Mucosa of gallbladder (tissue), 1 donor: ENCODE results near the gene COG5. TPM values are rescaled to one million over a fixed set of nuclear protein-coding genes. Genes with fewer than 3 reads are reported as not detected.

Experiments used
- DNase-seq: peaks from one replicate; pipeline ENCODE4 v3.0.0-alpha.2; 2020; ENCODE audit warnings: low spot score
- total RNA-seq: library from RNA; stranded (reverse); gene quantifications from one replicate; pipeline ENCODE4 v1.2.1, GENCODE V29; 2021
- donor health status: DM: no; HTN: no; CAD: no.

COG5 gene
- total RNA-seq, 1 donor from 2014 or later = 34.6 TPM

GRCh38 chr7:107185716-107186115 is 378.0 kb downstream of the COG5 start:
- no peak for DNase-seq

DNA sequence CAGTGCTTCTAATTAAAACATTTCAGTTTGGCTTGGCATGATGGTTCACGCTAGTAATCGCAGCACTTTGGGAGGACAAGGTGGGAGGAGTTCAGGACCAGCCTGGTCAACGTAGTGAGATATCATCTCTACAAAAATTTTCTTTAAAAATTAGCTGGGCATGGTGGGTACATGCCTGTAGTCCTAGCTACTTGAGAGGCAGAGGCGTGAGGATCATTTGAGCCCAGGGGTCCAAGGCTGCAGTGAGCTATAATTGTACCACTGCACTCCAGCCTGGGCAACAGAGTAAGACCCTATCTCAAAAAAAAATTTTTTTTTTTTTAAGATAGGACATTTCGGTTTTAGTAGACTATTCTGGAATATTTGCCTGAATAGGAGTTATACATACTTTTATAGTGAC is 382.5 kb downstream of the COG5 start:
- no peak for DNase-seq

DNA sequence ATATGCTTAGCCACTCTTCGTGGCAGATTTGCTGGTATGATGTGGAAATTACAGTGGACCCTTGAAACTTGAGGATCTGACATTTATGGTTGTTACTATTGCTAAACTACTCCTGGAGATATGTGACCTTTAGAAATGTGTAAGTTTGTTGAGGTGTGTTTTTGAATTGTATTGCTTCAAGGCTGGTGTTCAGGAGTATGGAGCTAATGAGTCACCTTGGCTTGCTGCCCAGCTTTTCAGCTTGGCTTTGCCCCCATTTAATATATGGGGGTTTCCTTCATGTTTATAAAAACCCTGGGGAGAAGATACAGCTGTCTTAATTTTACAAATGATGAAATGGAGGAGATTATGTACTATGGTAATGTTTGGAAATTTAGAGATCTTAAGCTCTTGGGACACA is 383.3 kb downstream of the COG5 start:
- no peak for DNase-seq

- no peak for DNase-seq
Observed at GRCh38 chr7:107179326-107180164, 384.2 kb downstream of the COG5 start.

DNA sequence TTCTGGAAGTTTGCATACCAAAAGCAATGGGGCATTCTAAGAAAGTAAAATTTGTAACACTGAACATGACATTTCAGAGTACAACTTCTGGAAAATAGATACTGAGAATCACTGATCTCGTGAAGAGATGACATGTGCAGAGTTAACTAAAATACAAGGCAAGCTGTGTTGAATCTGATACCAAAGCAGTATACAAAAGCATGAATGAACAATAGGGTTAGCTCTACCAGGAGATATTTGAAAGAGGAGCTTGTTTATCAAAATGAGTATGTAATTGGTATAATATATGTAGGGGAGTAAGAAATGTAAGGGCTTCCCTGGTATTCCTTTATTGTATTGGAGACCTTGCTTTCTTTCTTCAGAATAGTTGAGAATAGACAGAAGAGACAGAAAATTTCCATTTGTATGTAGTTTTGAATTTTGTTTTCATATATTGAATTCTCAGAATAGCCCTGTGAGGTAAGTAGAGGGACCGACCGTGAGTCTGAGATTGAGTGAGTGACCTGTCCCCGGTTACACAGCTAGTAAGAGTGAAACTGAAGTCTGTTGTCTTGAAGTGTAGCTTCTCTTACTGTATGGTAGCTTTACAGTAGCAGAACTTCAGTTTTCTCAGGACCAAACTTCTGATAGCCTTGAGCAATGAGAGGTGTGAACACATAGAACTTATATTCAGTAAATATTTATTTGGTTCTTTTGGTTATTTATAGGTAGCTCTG is 389.9 kb downstream of the COG5 start:
- no peak for DNase-seq

DNA sequence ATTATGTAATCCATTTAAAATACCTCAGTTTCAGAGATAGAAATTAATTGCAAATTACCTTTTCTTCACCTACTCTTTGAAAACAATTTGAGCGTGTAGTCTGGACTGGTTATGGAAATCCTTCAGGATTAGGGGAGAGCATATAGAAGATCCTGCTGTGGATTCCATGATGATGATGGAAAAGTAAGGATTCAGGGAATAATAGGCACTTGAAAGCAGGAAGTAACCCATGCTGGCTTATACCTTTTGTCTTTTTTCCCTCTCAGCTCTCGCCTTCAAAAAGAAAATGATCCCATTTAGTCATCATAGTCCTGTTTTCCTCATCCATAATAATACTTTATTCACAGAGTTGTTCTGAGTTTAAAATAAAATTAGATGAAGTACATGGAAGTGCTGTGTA is 390.5 kb downstream of the COG5 start:
- DNase-seq = no peak

DNA sequence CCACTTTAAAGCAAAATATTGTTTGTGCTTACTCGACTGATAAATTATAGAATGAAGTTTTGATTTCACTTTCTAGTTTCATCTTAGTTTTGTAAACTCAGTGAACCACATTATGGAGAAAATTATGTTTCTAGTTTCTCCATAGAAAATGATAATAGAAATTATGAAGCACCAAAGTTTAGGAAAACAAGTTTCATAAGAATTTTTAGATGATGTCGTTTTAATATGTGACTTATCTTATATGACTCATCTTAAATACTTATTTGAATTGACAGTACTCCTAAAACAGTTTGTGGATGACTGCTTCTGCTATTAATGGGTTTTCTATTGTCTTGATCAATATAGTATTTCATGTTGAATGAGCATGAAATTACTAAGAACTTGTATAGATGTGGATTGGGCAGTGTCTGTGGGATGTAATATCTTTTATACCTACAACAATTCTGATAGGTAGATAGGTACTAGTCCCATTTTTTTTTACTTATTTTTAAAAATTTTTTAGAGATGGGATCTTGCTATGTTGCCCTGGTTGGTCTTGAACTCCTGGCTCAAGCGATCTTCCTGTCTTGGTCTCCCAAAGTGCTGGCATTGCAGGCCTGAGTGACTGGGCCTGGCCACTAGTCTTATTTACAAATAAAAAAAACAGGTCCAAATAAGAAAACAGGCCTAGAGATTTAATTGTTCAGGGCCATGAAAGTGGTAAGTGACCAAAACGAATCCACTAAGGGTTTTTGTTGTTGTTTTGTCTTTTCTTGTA is 391.3 kb downstream of the COG5 start:
- no peak for DNase-seq

DNA sequence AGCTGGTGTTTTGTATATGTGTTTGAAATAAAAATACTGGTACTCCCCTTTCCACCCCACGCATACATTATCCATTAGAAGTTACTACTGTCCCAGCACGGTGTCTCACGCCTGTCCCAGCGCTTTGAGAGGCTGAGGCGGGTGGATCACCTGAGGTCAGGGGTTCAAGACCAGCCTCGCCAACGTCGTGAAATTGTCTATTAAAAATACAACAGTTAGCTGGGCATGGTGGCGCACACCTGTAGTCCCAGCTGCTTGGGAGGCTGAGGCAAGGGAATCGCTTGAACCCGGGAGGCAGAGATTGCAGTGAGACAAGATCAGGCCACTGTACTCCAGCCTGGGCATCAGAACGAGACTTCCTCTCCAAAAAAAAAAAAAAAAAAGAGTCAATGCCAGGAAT is 392.2 kb downstream of the COG5 start:
- no peak for DNase-seq

- DNase-seq = no peak
Observed at GRCh38 chr7:107170051-107170915, 393.4 kb downstream of the COG5 start.

DNA sequence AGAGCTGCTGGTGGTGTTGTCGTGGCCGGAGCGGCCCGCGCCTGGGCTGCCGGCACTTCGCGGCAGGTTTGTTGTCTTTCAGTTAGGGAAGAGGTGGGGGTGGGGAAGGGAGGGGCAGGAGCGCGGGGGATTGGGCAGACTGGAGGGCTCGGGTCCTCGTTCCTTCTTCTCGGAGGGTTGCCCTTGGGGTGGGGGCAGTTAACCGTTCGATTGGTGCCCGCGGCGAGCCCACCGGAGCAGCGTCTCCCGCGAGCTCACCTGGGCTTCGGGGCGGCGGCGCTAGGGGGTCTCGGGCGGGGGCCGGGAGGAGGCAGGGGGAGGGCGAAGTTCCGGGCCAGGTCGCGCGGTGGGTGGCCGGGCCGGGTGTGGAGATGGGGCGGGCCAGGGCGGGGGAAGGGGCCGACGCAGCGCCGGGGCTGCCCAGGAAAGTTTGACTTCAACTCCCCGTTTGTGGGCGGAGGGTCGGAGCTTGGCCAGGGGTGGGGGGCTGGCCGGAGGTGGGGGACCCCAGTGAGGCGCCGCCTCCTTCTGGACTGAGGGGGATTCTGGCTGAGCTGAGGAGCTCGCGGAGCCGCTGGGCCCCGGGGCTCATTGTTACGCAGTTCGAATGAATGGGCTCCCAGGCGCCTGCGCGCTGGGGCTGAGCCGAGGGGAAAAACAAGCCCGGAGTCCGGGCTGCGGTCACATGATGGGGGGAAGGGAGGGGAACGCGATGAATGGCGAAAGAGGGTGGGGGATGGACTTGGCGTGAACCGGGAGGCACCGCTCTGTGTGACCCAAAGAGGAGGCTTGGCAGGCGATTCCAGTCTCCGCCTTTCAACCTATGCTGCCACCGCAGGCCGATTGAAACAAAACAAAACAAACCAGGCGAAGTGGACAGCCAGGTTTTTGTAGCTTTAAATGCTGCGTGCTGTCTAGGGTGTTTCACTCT is 394.3 kb downstream of the COG5 start:
- DNase-seq = peak; percentile 98

DNA sequence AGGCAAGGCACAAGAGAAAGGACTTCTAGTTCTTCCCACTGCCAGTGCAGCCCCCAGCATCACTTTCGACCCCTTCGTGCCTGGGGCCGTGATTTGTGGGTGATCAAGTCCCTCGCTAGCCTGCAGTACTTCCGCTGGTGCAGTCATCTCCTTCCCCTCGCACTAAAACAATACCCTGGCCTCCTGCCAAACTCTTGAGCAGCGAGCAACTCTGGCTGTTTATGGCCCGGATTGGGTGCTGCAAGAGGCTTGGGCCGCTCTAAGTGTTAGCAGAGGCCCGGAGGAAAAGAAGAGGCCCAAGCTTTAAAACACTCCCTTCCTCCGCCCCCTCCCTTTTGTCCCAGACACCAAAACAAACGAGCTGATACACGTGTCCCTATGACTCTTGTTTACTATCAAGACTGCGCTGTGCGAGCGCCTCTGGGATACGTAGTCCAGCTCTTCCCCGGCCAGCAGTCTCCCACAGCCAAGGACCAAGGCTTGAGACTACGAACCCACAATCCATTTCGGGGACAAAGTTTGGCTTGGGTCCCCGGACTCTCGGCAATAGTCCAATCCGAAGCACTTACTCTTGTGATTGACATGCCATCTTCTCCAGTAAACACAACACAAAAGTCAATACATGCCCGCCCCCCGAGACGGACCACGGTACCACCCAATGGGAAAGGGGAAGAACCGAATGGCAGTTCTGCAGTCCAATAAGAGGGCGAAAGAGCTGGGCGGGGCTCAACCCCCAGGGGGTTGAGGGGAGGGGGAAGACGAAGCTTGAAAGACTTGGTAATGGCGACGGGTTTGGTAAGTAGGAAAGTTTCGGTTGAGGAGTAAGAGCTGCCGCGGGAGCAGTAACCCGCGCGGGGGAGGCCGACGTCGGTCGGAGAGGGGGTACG is 395.2 kb downstream of the COG5 start, which contains the start of gene HBP1:
Gene HBP1 (plus strand): TSS at position 771 of the 887 bp plus-strand sequence. CDS start 10,891 bp downstream, outside the sequence.
- peak; percentile 100 for DNase-seq

DNA sequence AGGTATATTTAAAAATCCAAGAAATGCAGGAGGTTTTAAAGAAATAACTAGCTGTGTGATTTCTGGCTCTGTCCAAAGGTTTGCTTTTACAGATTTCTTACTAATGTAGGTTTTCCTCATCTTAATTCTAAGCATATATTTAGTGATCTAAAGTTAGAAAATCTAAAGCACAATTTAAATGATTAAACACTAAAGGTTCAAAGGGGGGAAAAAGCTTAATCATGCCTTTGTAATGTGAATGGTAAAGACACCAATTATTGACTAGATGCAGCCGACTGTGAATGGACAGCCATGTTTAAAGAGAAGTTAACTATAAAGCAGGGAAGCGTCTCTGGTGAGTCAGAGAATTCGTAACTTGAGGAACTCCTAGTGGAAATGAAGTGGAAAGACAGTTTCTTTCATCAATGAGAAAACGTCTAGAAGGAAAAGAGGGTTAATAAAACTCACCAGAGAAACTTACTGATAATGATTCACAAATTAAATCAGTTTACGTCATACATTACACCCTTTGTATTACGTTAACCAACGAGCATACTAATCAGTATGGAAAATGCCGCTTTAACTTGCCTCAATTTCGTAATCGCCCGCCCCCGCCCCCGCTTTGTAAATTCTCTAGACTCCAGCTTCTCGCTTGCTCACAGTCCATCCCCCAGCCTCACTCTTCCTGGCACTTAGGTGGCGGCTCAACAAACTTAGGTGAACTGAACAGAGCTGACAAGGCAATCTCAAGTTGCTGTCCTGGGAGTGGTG is 396.1 kb downstream of the COG5 start:
- no peak for DNase-seq

GRCh38 chr7:107166736-107167426 is 396.8 kb downstream of the COG5 start:
- no peak for DNase-seq

GRCh38 chr7:107165341-107165740 is 398.4 kb downstream of the COG5 start:
- DNase-seq = no peak

DNA sequence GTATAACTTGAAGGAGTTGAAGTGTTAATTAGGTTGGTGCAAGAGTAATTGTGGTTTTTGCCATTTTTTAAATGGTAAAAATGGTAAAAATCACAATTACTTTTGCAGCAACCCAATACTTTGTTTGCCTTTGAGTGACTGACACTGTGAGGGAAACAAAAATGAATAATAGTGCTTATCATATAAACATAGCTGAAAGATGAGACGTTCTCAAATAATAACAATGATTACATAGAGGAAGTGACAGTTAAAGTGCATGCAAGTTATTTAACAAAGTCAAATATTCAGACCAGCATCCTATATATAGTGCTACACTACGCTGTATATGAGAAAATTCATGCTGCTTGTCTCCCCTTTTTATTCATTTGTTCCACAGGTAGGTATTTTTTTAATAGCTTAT is 399.6 kb downstream of the COG5 start:
- DNase-seq = no peak

GRCh38 chr7:107162475-107162874 is 401.2 kb downstream of the COG5 start:
- DNase-seq = no peak

DNA sequence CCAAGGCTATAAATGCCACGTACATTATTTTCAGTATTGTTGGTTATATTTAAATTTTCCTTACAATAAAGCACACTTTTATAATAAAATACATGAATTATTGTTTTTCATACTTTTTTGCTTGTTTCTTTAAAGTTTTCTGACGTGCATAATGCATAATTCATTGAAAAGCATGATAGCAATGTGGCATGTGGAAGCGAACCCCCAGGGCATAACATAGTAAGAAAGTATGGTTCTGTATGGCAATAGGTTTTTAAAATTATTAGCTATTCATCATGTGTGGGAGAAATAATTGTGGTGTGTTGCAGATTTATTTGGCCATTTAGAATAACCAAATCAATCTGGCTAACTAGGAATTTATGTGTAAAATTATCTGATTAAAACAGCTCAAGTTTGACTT is 402.3 kb downstream of the COG5 start:
- no peak for DNase-seq

DNA sequence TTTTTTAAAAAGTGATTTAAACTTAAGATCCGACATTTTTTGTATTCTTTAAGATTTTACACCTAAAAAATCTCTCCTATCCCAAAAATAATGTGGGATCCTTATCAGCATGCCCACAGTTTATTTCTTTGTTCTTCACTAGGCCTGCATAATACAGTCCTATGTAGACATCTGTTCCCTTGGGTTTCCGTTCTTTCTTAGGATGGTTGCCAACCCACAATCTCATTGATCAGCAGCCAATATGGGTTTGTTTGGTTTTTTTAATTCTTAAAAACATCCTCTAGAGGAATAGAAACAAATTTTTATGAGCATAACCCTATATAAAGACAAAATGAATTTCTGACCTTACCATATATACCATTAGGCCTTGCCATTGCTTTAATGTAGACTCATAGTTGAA is 403.3 kb downstream of the COG5 start:
- no peak for DNase-seq
